ENCODE data around the gene FLYWCH2.
"Not testable (repeated sequence)": the region's sequence is repeated elsewhere in the genome, so short reads cannot be mapped to it uniquely, and the experiment has no call there.

Gene FLYWCH2

GRCh38 chr16:2912330-2913199 is 29.6 kb downstream of the FLYWCH2 start:
- DNase-seq (ENCODE audit: low read depth in 2 of 2, low spot score in 1 of 2): no peak

GRCh38 chr16:2913603-2914002 is 30.6 kb downstream of the FLYWCH2 start:
- no peak for DNase-seq (ENCODE audit: low read depth in 2 of 2, low spot score in 1 of 2)

DNA sequence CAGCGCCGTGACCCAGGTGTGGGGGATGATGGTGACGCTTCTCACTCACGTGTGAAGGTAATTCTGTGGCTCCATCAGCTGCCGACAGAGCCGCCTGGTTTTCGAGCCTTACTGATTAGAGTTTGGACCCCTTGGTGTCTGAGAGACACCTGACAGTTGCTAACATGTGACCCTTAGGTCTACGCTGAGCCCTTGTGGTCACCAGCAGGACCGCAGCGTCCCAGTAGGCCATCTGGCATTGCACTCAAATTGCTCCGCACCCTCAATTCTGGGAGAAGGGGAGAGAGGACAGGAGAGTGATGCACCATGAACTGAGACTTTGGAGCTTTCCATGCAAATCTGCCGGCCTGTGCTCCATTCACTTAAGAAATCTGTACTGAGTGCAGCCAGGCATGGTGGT is 31.2 kb downstream of the FLYWCH2 start:
- no peak for DNase-seq (ENCODE audit: low read depth in 2 of 2, low spot score in 1 of 2)

GRCh38 chr16:2915196-2915929 is 32.3 kb downstream of the FLYWCH2 start:
- no peak for DNase-seq (ENCODE audit: low read depth in 2 of 2, low spot score in 1 of 2)

- peak in 1 of 2 donors; percentile 28 for DNase-seq (ENCODE audit: low read depth in 2 of 2, low spot score in 1 of 2)
These were observed 36.7 kb downstream of the FLYWCH2 start for GRCh38 chr16:2919511-2920255.

GRCh38 chr16:2923481-2923880 is 40.5 kb downstream of the FLYWCH2 start:
- DNase-seq (ENCODE audit: low read depth in 2 of 2, low spot score in 1 of 2): no peak

DNA sequence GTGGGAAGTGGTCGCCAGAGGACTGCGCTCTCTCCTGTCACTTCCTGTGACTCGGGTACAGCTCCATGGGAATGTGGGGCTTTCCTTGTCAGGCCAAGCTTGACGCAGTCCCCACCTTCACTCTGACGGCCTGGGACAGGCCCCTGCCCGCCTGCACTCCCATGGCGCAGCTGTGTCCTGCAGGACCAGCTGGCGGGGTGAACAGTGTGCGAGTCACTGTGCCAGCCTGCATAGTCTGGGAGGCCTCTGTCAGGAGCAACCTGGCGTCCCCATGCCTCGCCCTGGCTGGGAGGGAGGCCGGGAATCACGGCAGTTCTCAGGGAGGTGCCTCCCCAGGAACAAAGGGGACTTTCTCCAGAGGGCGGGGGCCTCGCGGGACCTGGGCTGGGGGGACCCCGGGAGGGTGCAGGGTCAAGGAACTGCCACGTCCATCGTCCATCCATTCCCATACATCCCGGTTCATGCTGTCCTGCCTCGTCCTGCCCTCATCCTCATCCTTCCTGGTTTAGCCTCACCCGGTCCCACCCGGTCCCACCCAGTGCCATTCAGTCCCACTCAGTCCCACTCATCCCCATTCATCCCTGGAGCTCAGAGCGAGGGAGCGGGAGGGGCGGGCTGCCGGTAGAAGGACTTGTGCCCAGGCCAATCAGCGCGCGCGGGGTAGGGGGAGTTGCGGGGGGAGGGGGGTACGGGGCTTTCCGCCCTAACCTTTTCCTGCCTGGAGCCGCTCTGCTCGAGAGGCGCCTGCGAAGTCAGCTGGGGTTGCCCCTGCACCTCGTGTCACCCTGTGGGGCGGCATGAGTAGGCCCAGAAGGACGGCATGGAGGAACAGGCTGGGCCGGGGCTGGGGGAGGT is 42.1 kb downstream of the FLYWCH2 start:
- no peak for DNase-seq (ENCODE audit: low read depth in 2 of 2, low spot score in 1 of 2)

- DNase-seq (ENCODE audit: low read depth in 2 of 2, low spot score in 1 of 2): no peak
These were observed 43.1 kb downstream of the FLYWCH2 start for GRCh38 chr16:2925951-2926649.

- DNase-seq (ENCODE audit: low read depth in 2 of 2, low spot score in 1 of 2): no peak
These were observed 43.6 kb downstream of the FLYWCH2 start for GRCh38 chr16:2926650-2926999.

GRCh38 chr16:2927010-2927646 is 44.1 kb downstream of the FLYWCH2 start:
- DNase-seq (ENCODE audit: low read depth in 2 of 2, low spot score in 1 of 2): peak; percentile 67 to 86

DNA sequence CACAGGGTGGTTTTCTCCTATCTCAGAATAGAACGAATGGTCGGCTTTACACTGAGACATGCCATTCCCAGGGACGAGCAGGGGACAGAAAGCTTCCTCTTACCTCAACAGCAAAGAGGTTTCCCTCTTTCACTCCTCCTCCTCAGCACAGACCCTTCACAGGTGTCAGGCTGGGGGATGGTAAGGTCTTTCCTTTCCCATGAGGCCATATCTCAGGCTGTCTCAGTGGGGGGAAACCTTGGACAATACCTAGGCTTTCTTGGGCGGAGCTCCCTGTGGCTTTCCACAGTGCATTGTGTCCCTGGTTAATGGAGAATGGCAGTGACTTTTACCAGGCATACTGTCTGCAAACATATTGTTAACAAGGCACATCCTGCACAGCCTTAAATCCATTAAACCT is 45.1 kb downstream of the FLYWCH2 start:
- DNase-seq (ENCODE audit: low read depth in 2 of 2, low spot score in 1 of 2): not testable (repeated sequence)

DNA sequence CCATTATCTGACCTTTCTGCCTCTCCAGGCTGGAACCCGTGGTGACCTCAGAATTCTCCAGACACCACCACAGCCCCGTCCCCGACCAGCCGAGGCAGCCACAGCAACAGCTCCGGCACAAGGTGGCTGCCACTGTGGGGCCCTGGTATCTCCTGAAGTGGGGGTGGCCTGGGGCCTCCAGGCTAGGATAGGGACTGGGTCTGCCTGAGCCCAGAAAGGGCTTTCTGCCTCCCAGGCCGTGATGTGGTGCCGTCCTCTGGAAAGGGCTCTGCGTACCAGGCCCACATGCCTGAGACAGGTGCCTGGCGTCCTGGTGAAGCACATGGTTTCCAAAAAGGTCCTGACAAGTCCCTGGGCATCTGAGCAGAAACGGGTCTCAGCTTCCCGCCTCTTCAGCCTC is 45.8 kb downstream of the FLYWCH2 start:
- DNase-seq (ENCODE audit: low read depth in 2 of 2, low spot score in 1 of 2): no peak

GRCh38 chr16:2929693-2930092 is 46.7 kb downstream of the FLYWCH2 start:
- DNase-seq (ENCODE audit: low read depth in 2 of 2, low spot score in 1 of 2): no peak

DNA sequence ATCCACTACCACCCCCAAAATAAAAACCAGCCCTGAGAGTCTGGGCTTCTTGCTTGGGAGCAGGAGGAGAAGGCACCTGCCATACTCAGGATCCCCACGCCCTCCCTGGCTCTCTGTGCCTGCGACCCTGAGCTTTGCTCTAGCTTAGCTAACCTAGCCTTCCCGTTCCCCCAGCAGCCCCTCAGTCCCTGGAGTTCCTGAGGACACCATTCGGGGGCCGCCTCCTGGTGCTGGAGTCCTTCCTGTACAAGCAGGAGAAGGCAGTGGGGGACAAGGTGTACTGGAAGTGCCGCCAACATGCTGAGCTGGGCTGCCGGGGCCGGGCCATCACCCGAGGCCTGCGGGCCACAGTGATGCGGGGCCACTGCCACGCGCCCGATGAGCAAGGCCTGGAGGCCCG is 47.2 kb downstream of the FLYWCH2 start:
- no peak for DNase-seq (ENCODE audit: low read depth in 2 of 2, low spot score in 1 of 2)

GRCh38 chr16:2931231-2931914 is 48.4 kb downstream of the FLYWCH2 start:
- DNase-seq (ENCODE audit: low read depth in 2 of 2, low spot score in 1 of 2): not testable (repeated sequence)

GRCh38 chr16:2933136-2933535 is 50.1 kb downstream of the FLYWCH2 start:
- no peak for DNase-seq (ENCODE audit: low read depth in 2 of 2, low spot score in 1 of 2)

DNA sequence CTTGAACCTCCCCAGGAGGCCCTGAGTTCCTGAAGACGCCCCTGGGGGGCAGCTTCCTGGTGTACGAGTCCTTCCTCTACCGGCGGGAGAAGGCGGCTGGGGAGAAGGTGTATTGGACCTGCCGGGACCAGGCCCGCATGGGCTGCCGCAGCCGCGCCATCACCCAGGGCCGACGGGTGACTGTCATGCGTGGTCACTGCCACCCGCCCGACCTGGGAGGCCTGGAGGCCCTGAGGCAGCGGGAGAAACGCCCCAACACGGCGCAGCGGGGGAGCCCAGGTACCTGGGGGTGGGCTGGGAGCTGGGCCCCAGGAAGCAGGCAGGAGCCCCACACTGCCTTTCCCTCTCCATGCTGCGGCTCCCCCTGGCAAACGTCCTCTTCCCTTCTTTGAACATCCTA is 50.7 kb downstream of the FLYWCH2 start:
- DNase-seq (ENCODE audit: low read depth in 2 of 2, low spot score in 1 of 2): no peak

DNA sequence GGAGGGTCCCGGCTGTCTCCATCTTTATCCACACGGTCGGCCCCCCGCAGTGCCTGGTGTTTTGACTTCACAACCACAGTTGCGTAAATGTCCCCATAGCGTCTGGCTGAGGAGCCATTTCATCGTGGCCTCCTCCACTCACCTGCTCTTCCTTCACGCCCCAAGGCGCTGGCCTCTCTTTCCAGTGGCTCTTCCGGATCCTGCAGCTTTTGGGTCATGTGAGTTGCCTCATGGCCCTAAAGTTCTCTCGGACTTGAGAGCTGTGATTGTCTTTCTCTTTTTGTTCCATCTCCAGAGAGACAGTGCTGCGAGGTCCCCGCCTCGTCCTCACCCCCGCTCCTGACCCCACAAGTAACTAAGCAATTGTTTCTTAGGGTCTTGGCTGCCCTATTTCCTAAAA is 51.4 kb downstream of the FLYWCH2 start:
- DNase-seq (ENCODE audit: low read depth in 2 of 2, low spot score in 1 of 2): no peak

GRCh38 chr16:2936436-2937011 is 53.5 kb downstream of the FLYWCH2 start:
- DNase-seq (ENCODE audit: low read depth in 2 of 2, low spot score in 1 of 2): no peak
